Measurements from ENCODE around the gene CYP3A5.

DNA sequence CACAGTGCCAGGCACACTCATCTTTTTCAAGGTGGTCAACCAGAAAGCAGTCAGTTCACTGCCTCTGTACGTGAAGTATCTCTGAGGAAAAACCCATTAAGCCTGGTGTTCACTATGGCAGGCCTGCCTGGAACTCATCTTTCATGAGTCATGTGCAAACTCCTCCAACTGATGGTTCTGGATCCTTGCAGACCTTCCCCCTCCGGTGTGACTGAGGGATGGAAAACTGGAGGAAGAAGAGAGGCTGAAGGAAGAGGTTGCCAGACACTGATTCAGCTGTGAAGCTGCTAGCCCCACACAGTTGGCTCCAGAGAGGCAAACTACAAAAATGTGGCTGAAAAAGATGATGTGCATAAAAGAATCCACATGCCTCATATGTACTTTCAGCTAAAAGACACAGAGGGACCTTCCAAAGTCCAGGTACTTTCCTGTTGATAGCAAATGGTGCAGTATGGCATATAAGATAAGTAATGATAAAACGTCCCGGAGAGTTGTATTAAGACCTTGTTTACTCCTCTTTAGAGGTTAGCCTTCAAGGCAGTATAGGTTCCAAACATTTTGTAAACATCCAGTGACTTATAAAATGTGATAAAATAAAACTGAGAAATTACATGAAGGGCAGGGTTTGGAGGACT lies 2.7 kb downstream of the CYP3A5 start:
- TF ChIP-seq, protein P1, sequence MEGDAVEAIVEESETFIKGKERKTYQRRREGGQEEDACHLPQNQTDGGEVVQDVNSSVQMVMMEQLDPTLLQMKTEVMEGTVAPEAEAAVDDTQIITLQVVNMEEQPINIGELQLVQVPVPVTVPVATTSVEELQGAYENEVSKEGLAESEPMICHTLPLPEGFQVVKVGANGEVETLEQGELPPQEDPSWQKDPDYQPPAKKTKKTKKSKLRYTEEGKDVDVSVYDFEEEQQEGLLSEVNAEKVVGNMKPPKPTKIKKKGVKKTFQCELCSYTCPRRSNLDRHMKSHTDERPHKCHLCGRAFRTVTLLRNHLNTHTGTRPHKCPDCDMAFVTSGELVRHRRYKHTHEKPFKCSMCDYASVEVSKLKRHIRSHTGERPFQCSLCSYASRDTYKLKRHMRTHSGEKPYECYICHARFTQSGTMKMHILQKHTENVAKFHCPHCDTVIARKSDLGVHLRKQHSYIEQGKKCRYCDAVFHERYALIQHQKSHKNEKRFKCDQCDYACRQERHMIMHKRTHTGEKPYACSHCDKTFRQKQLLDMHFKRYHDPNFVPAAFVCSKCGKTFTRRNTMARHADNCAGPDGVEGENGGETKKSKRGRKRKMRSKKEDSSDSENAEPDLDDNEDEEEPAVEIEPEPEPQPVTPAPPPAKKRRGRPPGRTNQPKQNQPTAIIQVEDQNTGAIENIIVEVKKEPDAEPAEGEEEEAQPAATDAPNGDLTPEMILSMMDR (IDR thresholded peaks at IDR 0.05; ENCODE audit: poor library complexity), result no peak
- TF ChIP-seq EZH2 (IDR thresholded peaks at IDR 0.05; ENCODE audit: borderline replicate concordance), result no peak
- TF ChIP-seq EZH2phosphoT487 (IDR thresholded peaks at IDR 0.05; ENCODE audit: low read depth, severe bottlenecking, unreplicated experiment), result no peak
